Measurements from ENCODE around the gene PTPRD.

PTPRD gene

GRCh38 chr9:10052916-10053315 lies 559.9 kb downstream of the PTPRD start:
- no peak for DNase-seq (ENCODE audit: low spot score)

GRCh38 chr9:10052181-10052580 lies 560.6 kb downstream of the PTPRD start:
- no peak for DNase-seq (ENCODE audit: low spot score)

- DNase-seq (ENCODE audit: low spot score), result no peak
Measured at GRCh38 chr9:10050016-10050415, 562.8 kb downstream of the PTPRD start.

GRCh38 chr9:10048994-10049393 lies 563.8 kb downstream of the PTPRD start:
- no peak for DNase-seq (ENCODE audit: low spot score)

- no peak for DNase-seq (ENCODE audit: low spot score)
Measured at GRCh38 chr9:10045598-10045997, 567.2 kb downstream of the PTPRD start.

- DNase-seq (ENCODE audit: low spot score), result no peak
Measured at GRCh38 chr9:10041726-10042229, 571.0 kb downstream of the PTPRD start.

- DNase-seq (ENCODE audit: low spot score), result no peak
Measured at GRCh38 chr9:10036095-10036494, 576.7 kb downstream of the PTPRD start.

- no peak for DNase-seq (ENCODE audit: low spot score)
Measured at GRCh38 chr9:10032166-10032565, 580.6 kb downstream of the PTPRD start.

GRCh38 chr9:10026443-10026984 lies 586.3 kb downstream of the PTPRD start:
- DNase-seq (ENCODE audit: low spot score), result no peak

GRCh38 chr9:10015755-10016154 lies 597.0 kb downstream of the PTPRD start:
- DNase-seq (ENCODE audit: low spot score), result no peak

- DNase-seq (ENCODE audit: low spot score), result no peak
Measured at GRCh38 chr9:10014889-10015288, 597.9 kb downstream of the PTPRD start.

- DNase-seq (ENCODE audit: low spot score), result no peak
Measured at GRCh38 chr9:10009401-10009800, 603.4 kb downstream of the PTPRD start.

GRCh38 chr9:10008101-10008799 lies 604.6 kb downstream of the PTPRD start:
- no peak for DNase-seq (ENCODE audit: low spot score)

GRCh38 chr9:10007356-10007755 lies 605.4 kb downstream of the PTPRD start:
- DNase-seq (ENCODE audit: low spot score), result no peak

- DNase-seq (ENCODE audit: low spot score), result no peak
Measured at GRCh38 chr9:10005206-10005605, 607.6 kb downstream of the PTPRD start.

GRCh38 chr9:10003047-10003446 lies 609.8 kb downstream of the PTPRD start:
- no peak for DNase-seq (ENCODE audit: low spot score)

- DNase-seq (ENCODE audit: low spot score), result no peak
Measured at GRCh38 chr9:10000669-10001068, 612.1 kb downstream of the PTPRD start.

- DNase-seq (ENCODE audit: low spot score), result no peak
Measured at GRCh38 chr9:9998491-9999287, 614.1 kb downstream of the PTPRD start.

GRCh38 chr9:9997585-9997984 lies 615.2 kb downstream of the PTPRD start:
- no peak for DNase-seq (ENCODE audit: low spot score)

- DNase-seq (ENCODE audit: low spot score), result no peak
Measured at GRCh38 chr9:9996259-9996658, 616.5 kb downstream of the PTPRD start.

GRCh38 chr9:9992936-9993335 lies 619.9 kb downstream of the PTPRD start:
- no peak for DNase-seq (ENCODE audit: low spot score)

- no peak for DNase-seq (ENCODE audit: low spot score)
Measured at GRCh38 chr9:9973062-9973461, 639.7 kb downstream of the PTPRD start.

- DNase-seq (ENCODE audit: low spot score), result no peak
Measured at GRCh38 chr9:9970514-9970913, 642.3 kb downstream of the PTPRD start.
